ENCODE measurements around the gene NEURL1B.

The NEURL1B gene

DNA sequence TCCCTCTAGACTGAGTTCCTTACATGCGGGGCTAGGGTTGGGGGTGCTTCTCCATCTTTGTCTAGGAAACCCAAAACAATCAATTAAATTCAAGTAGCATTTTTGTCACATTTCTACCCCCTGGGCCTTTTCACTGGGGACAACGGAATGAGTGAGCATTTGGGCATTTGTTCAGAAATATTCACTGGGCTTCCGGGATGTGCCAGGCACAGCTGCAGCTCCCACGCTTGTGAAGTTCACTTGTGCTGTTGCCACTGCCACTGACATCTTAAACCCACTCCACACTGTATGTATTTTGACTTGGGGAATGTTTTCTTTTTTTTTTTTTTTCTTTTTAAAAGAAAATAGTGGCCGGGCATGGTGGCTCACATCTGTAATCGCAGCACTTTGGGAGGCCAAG is 98.3 kb downstream of the NEURL1B start:
- in situ Hi-C loops (cut with MboI; ENCODE audit: low pct_unique_long_range_greater_than_20kb, low sequenced_read_pairs, unreplicated experiment) = no loop called here
- no peak for DNase-seq (ENCODE audit: low spot score)
- TF ChIP-seq, protein P1, sequence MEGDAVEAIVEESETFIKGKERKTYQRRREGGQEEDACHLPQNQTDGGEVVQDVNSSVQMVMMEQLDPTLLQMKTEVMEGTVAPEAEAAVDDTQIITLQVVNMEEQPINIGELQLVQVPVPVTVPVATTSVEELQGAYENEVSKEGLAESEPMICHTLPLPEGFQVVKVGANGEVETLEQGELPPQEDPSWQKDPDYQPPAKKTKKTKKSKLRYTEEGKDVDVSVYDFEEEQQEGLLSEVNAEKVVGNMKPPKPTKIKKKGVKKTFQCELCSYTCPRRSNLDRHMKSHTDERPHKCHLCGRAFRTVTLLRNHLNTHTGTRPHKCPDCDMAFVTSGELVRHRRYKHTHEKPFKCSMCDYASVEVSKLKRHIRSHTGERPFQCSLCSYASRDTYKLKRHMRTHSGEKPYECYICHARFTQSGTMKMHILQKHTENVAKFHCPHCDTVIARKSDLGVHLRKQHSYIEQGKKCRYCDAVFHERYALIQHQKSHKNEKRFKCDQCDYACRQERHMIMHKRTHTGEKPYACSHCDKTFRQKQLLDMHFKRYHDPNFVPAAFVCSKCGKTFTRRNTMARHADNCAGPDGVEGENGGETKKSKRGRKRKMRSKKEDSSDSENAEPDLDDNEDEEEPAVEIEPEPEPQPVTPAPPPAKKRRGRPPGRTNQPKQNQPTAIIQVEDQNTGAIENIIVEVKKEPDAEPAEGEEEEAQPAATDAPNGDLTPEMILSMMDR (IDR thresholded peaks at IDR 0.05; ENCODE audit: extremely low read depth, insufficient read depth, missing control alignments) = no peak

DNA sequence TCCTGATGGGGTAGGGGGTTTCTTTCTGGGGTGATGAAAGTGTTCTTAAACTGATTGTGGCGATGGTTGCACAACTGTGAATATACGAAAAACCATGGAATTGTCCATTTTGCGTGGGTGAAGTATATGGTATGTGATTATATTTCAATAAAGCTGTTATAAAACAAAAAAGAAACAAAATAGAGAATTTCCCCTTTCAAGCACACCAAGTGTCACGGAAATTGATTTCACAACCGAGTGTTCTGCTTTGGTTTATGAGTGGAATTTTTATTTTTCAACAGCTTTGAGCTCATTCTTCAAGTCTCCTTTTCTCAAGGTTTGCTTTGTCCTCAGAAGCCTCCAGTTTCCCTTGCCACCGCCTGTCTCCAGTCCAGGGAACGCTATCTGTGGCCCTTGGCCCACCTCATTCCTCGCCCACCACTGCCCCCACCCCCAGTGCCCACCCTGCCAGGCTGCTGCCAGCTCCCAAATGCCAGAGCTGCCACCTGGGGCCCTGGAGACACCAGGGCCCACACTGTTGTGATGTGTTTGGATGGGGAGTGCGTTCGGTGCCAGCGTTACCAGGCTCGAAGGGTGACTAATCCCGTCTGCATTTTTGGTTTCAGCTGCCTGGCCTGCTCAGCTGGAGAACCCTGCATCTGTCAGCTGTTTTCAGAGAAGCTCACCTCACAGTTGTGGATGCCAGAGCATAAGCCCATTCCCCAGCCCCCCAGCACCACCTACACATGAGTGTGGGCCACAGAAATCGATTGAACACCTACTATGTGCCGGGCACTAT is 99.6 kb downstream of the NEURL1B start:
- TF ChIP-seq, protein P1 (IDR thresholded peaks at IDR 0.05; ENCODE audit: extremely low read depth, insufficient read depth, missing control alignments) = no peak
- DNase-seq (ENCODE audit: low spot score) = no peak
- in situ Hi-C loops (cut with MboI; ENCODE audit: low pct_unique_long_range_greater_than_20kb, low sequenced_read_pairs, unreplicated experiment) = no loop called here
